ENCODE measurements around the gene MLLT6. TPM values are rescaled to one million over a fixed set of nuclear protein-coding genes. Genes with fewer than 3 reads are reported as not detected.

MLLT6 gene
- total and polyA plus RNA-seq, 2 of the 13 experiments (the other 11 are each of a cell fraction or from before 2014, with no cell fraction given): 50.7 to 69.5 TPM

DNA sequence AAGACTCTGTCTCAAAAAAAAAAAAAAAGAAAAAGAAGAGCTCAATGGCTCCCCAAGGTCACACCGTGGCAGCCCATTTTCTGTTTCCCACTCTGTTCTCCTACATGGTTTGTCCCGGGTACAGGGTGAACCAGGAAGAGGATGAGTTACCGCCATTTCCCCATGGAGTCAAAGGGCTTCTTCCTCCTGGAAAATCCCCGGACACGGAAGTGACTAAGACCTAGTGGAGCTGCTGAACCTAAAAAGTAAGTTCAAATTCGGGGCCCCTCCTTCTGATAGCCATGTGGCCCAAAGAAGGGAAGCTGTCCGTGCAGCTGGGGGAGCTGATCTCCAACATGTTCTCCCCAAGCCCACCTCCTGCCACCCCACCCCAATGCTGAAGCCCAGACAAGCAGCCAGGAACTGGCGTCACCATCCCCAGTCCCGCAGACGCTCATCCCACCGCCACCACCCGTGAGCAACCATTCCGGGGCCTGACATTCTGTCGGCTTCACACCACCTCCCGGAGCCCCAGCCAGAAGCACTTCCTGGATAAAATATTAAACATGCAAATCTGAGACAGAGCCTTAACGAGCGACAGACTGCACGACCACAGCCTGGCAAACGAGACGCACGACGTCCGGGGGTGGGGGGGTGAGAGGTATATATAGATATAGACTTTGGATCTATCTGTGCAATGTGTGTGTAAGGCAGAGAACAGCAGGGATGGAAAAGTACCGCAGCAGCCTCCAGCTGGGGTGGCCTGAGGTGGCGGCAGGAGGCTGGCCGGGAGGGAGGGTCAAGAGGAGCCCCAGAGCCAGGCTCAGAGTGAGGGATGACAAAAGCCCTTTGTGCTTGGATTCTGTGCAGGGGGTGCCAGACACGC is 47.9 kb upstream of the MLLT6 start (continued):
- TF ChIP-seq ARID4A (CRISPR knock-in tag; IDR thresholded peaks at IDR 0.05; ENCODE audit: borderline replicate concordance): peak; percentile 75; the same call in 1 of the 2 replicates
- TF ChIP-seq ZIK1 (CRISPR knock-in tag; IDR thresholded peaks at IDR 0.05; ENCODE audit: borderline replicate concordance, low read depth): no peak; the same call in 1 of the 2 replicates
- peak; percentile 61 for TF ChIP-seq TEAD3 (CRISPR knock-in tag; optimal IDR thresholded peaks at IDR 0.05; ENCODE audit: borderline replicate concordance)
- peak; percentile 98 for TF ChIP-seq SNAPC2 (CRISPR knock-in tag; IDR thresholded peaks at IDR 0.05)
- no peak; the same call in 1 of the 2 replicates for TF ChIP-seq ZNF136 (CRISPR knock-in tag; IDR thresholded peaks at IDR 0.05; ENCODE audit: low read depth)
- TF ChIP-seq ZNF589 (CRISPR knock-in tag; conservative IDR thresholded peaks at IDR 0.05): no peak
- TF ChIP-seq ZNF790 (CRISPR knock-in tag; IDR thresholded peaks at IDR 0.05; ENCODE audit: borderline replicate concordance): no peak
- peak; percentile 48; the same call in 1 of the 2 replicates for TF ChIP-seq ZNF510 (CRISPR knock-in tag; IDR thresholded peaks at IDR 0.05; ENCODE audit: low read depth)
- peak; percentile 93 for TF ChIP-seq ETV6 (CRISPR knock-in tag; conservative IDR thresholded peaks at IDR 0.05)
- peak; percentile 14; the same call in 1 of the 2 replicates for TF ChIP-seq SSRP1 (CRISPR knock-in tag; IDR thresholded peaks at IDR 0.05)
- peak; percentile 49; the same call in 1 of the 2 replicates for TF ChIP-seq ZSCAN22 (CRISPR knock-in tag; IDR thresholded peaks at IDR 0.05)
- TF ChIP-seq CHD4 (IDR thresholded peaks at IDR 0.05; ENCODE audit: borderline replicate concordance, low read length): no peak
- peak; percentile 69 for TF ChIP-seq BCL6 (CRISPR knock-in tag; IDR thresholded peaks at IDR 0.05)
- TF ChIP-seq, protein P1, sequence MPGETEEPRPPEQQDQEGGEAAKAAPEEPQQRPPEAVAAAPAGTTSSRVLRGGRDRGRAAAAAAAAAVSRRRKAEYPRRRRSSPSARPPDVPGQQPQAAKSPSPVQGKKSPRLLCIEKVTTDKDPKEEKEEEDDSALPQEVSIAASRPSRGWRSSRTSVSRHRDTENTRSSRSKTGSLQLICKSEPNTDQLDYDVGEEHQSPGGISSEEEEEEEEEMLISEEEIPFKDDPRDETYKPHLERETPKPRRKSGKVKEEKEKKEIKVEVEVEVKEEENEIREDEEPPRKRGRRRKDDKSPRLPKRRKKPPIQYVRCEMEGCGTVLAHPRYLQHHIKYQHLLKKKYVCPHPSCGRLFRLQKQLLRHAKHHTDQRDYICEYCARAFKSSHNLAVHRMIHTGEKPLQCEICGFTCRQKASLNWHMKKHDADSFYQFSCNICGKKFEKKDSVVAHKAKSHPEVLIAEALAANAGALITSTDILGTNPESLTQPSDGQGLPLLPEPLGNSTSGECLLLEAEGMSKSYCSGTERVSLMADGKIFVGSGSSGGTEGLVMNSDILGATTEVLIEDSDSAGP (CRISPR knock-in tag; IDR thresholded peaks at IDR 0.05; ENCODE audit: borderline replicate concordance): peak; percentile 91
- peak; percentile 90 for TF ChIP-seq SKI (IDR thresholded peaks at IDR 0.05; ENCODE audit: partially characterized antibody)
- TF ChIP-seq ZNF33B (CRISPR knock-in tag; IDR thresholded peaks at IDR 0.05): peak; percentile 77; the same call in 1 of the 2 replicates
- TF ChIP-seq ZNF264 (CRISPR knock-in tag; IDR thresholded peaks at IDR 0.05): no peak
- TF ChIP-seq SAP130 (CRISPR knock-in tag; IDR thresholded peaks at IDR 0.05; ENCODE audit: low read depth): peak; percentile 80
- TF ChIP-seq SIX1 (CRISPR knock-in tag; IDR thresholded peaks at IDR 0.05; ENCODE audit: borderline replicate concordance): peak; percentile 75; the same call in 1 of the 2 replicates
- 0 out of 2 replicates have a peak, but pooled peaks have one; percentile 66 for TF ChIP-seq ZNF121 (CRISPR knock-in tag; IDR thresholded peaks at IDR 0.05)

Data from HepG2 (cell line).